ENCODE data around the gene RSRC1. TPM values are rescaled to one million over a fixed set of nuclear protein-coding genes. Genes with fewer than 3 reads are reported as not detected.

The RSRC1 gene
- total and polyA plus RNA-seq, 12 donors = 12.6 to 27.6 (median 21.4) TPM

GRCh38 chr3:158160958-158161357 lies 51.1 kb downstream of the RSRC1 start:
- no peak for TF ChIP-seq CTCF (IDR thresholded peaks at IDR 0.05)
- Histone ChIP-seq H3K36me3 (no peaks in the 10 kb centered on the region), H3K4me3 (no peak overlapping the region), H3K27ac (no peak overlapping the region), H3K9me3 (no peaks in the 10 kb centered on the region), H3K27me3 (no peaks in the 10 kb centered on the region), H3K4me1 (no peaks in the 10 kb centered on the region)
- DNase-seq = no peak
- ATAC-seq = no peak
- intact Hi-C loops (cut with DNase I) = no loop called here

- Histone ChIP-seq H3K36me3 (no peaks in the 10 kb centered on the region), H3K4me1 (peaks cover 0 to 23% (median 0%) of the 10 kb centered on the region in 9 donors), H3K27ac (no peak overlapping the region), H3K27me3 (no peaks in the 10 kb centered on the region), H3K4me3 (no peak overlapping the region), H3K9me3 (no peaks in the 10 kb centered on the region)
- intact Hi-C loops (cut with DNase I) = no loop called here
- ATAC-seq (no peak), DNase-seq (no peak)
- TF ChIP-seq CTCF (IDR thresholded peaks at IDR 0.05) = no peak
- WGBS, 2 donors = 95 to 96% methylated on average over 5 of the region's 5 CpGs
Measured at GRCh38 chr3:158165141-158165655, 55.3 kb downstream of the RSRC1 start.

GRCh38 chr3:158165730-158166129 lies 55.8 kb downstream of the RSRC1 start:
- ATAC-seq (no peak), DNase-seq (no peak)
- no peaks in the 10 kb centered on the region for H3K27me3 ChIP-seq
- TF ChIP-seq CTCF (IDR thresholded peaks at IDR 0.05) = no peak
- peaks cover 0 to 23% (median 0%) of the 10 kb centered on the region in 9 donors for H3K4me1 ChIP-seq
- H3K27ac ChIP-seq = no peak overlapping the region
- H3K36me3 ChIP-seq = no peaks in the 10 kb centered on the region
- no peak overlapping the region for H3K4me3 ChIP-seq
- intact Hi-C loops (cut with DNase I) = no loop called here
- no peaks in the 10 kb centered on the region for H3K9me3 ChIP-seq

GRCh38 chr3:158166223-158166622 lies 56.3 kb downstream of the RSRC1 start:
- 91 to 92% methylated on average over 2 of the region's 2 CpGs for WGBS, 2 donors
- Histone ChIP-seq H3K9me3 (no peaks in the 10 kb centered on the region), H3K4me1 (peaks cover 0 to 23% (median 0%) of the 10 kb centered on the region in 9 donors), H3K27ac (no peak overlapping the region), H3K36me3 (no peaks in the 10 kb centered on the region), H3K27me3 (no peaks in the 10 kb centered on the region), H3K4me3 (no peak overlapping the region)
- no peak for TF ChIP-seq CTCF (IDR thresholded peaks at IDR 0.05)
- intact Hi-C loops (cut with DNase I) = no loop called here
- DNase-seq (no peak), ATAC-seq (no peak)
